Activated T-cell treated with anti-CD3 and anti-CD28 coated beads, Interleukin-2, amount 50 U/mL, for 1 hour (primary cell): ENCODE data around the gene CC2D1A.
A peak's percentile ranks its signal among the peaks of the same experiment; 100 is the strongest.

Experiments
- DNase-seq: peaks from one replicate; pipeline ENCODE4 v3.0.0-alpha.2; 2020

The CC2D1A gene

DNA sequence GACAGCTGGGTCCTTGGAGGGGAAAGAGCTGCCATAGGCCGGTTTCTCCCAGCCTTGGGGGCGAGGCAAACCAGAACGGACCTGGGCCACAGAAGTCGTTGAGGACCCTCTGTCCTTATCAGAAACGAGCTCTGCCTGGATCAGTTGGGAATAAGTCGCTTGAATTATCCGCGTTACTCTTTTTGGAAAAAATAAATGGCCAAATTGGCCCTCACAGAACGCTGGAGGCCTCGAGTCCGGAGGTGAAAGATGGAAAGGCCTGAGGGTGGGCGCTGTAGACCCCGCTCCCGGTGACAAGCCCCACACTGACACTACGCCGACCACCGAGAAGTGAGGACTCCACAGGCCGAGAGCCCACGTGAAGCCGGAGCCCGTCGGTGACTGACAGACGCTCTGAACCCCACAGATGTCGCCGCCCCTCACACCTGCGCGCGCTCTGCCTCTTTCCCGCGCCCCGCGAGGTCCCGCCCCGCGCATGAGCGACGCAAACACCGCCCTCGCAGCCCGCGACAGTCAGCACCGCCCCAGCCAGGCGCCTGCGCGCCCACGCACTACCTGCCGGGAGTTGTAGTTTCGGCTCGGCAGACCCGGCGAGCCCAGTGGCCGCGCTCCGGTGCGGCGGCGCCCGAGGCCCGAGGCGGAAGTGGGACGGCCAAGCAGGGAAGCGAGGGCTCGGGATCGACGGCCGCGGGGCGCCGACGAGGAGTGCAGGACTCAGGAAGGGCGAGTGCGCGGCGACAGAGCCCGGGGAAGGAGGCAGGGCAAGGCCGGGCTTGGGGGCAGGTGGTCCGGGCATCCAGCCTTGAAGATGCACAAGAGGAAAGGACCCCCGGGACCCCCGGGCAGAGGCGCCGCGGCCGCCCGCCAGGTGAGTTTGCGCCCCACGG is at the start of gene CC2D1A, which contains the start of gene BRME1:
Gene CC2D1A, plus strand, starts transcription at position 568 of the 887 bp plus-strand sequence. Its CDS starts 241 bp downstream, at position 809.
Gene BRME1, minus strand, starts transcription at position 484 of the 887 bp plus-strand sequence. CDS start 1,225 bp downstream, outside the sequence.
- DNase-seq: peak; percentile 96

DNA sequence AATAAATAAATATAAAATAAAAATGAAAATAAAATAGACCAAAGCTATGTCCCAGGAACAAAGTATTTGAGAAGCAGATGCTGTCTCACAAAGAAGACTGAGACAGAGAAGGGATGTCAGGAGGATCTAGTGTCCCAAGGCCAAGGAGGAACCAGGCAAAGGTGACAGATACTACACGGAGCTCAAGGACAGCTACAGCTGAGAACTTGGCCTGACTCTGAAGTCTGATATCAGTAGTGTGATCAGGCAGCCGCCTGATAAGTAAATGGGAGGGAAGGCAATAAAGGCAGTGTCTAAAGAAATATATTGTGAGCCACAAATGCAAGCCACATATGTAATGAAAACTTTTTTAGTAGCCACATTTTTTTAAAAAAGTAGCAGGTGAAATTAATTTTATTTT is 49.5 kb upstream of the CC2D1A start:
- DNase-seq: no peak

DNA sequence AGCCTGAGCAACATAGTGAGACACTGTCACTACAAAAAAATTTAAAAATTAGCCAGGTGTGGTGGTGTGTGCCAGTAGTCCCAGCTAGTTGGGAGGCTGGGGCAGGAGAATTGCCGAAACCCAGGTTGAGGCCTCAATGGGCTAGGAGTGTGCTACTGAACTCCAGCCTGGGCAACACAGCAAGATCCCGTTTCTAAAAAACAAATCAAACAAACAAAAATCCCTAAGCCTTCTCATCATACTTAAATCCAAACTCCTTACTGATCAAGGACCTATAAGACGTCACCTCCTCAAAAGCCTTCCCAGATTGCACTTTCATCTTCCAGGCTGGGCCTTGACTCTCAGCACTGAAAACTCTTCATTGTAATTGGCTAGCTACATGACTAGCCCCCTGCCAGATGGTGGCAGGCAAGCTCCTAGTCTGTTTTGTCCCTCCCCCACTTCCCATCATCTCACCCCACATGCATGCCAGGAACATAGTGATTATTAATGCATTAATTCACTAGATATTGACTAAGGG is 46.6 kb upstream of the CC2D1A start:
- no peak for DNase-seq

DNA sequence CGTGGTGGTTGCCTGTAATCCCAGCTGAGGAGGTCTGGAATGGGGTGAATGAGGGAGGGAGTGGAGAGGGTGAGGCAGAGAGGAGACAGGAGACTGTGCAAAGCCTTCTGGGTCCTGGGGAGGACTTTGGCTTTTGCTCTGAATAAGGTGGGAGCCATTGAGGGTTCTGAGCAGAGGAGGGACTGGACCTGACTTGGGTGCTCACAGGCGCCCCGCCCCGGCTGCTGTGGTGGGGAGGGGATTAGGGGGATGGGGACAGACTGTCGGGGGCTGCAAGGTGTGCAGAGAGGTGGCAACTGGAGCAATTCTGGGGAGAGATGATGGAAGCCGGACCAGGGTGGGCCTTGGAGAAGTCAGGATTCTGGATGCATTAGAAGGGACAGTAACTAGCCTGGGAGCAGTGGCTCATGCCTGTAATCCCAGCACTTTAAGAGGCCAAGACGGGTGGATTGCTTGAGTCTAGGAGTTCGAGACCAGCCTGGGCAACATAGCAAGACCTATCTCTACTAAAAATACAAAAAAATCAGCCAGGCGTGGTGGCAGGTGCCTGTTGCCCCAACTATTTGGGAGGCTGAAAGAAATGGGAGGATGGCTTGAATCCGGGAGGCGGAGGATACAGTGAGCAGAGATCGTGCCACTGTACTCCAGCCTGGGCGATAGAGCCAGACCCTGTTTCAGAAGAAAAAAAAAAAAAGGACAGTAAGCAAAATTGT is 45.2 kb upstream of the CC2D1A start:
- no peak for DNase-seq

GRCh38 chr19:13861392-13861713 is 44.6 kb upstream of the CC2D1A start:
- no peak for DNase-seq

DNA sequence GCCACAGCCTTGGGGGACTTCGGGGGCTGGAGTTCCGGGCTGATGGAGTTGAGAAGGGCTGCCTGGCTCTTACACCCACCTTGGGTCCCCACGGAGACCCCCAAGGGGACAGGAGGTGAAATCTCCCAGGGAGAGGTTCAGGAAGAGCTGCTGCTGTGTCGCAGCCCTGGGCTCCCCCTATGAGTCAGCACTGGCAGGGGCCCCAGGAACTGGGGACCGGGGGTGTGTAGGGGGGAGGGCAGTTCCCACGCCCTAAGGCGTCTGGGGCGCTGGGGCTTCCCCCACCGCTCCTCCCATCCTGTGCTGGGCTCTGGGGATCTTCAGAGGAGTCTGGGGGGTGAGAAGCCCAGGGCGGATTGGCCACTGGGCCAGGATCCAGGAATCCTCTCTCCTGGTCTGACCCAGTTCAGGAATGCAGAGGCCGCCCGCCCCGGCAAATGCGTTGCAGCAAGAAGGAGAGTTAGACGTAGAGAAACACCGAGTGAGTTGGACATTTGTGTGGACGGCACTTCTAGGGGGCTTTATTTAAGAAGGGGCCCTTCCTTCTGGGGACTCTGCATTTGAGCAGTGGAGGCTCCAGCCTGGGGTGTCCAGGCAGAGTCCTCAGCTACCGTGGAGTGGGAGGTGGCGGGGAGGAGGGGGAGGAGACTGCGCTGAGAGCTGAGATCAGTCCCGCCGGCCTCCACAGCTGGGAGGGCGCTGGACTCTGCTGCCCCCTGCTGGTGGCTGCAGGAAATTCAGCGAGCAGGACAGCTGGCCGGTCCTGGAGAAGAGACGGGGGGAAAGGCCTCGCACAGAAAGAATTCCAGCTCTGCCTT is 44.1 kb upstream of the CC2D1A start:
- peak; percentile 91 for DNase-seq

DNA sequence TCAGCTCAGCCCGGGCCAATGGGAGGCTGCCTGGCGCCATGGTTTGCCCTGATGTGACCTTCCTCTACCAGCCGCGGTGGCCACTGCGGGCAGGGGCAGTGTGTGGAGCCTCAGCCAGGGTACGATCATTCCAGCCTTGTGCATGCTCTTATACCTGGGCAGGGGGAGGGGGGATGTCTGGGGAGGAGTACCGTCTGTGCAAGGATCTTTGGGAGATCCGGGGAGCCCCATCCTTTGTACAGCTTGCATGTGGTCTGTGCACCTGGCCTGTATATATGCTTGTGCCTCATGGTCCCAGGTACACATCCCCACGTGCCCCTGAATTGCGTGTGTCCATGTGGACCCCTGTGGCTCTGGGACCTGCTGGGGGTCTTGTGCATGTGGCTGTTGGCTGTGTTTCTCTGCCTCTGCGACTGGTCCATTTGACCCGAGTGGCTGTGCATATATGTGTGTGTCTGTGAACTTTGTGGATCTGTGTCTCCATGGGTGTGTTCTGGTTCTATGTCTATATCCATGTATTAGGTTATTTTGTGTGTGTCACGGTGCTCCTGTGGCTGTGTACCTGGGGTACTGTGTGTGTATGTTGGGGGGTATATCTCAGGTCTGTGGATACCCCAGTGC is 41.8 kb upstream of the CC2D1A start:
- no peak for DNase-seq

GRCh38 chr19:13864667-13865570 is 41.1 kb upstream of the CC2D1A start:
- no peak for DNase-seq

GRCh38 chr19:13865571-13866462 is 40.2 kb upstream of the CC2D1A start:
- DNase-seq: peak; percentile 49

- no peak for DNase-seq
Observed at GRCh38 chr19:13866463-13867046, 39.4 kb upstream of the CC2D1A start.

DNA sequence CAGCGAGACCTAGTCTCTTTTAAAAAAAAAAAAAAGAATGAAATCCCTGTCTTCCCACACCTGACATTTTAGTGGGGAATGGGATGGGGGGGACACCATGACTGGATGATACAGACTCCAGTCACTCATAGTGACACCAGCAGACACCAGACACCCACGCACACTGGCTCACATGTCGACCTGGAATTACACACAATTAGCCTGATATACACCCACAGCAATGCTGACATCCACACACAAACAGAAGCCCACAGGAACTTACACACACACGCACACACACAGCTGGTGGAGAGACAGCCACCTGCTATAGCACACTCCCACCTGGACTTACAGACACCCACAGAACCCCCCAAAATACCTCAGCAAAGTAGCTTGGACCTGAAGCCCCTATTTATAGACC is 37.3 kb upstream of the CC2D1A start:
- DNase-seq: no peak

DNA sequence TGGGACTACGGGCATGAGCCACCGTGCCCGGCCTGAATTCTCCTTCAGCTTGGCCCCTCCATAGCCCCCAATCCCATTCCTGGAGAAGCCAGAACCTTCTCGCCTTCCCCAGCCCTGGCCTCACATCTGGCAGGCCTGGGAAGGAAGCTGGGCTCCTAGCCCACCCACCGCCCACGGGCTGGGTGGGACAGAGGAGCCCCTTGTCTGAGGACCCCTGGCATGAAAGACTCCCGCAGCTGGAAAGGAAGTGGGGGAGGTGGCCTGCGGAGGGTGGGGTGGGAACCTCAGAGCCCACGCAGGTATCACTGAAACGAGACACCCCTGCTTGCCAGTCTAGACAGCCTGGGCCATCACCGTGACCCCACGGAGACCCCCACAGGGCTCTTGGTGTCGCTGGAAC is 36.7 kb upstream of the CC2D1A start:
- DNase-seq: no peak

DNA sequence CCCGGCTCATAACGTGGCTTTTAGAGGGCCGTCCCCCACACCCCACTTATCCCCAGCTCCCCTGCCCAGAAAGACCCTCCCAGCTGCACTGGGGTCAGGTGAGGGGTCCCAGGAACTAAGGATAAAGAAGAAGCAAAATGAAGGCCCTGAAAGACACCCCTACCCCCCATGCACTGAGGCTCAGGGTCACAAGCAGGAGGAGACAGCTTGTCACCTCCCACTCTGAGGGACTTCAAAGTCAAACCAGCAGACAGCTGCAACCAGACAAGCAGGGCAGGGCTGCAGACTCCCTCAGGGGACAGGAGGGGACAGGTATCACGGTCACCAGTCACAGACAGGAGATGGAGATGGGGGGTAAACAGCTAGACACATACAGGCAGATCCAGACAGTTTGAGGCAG is 35.1 kb upstream of the CC2D1A start:
- no peak for DNase-seq

GRCh38 chr19:13872339-13872694 is 33.7 kb upstream of the CC2D1A start:
- no peak for DNase-seq

GRCh38 chr19:13872695-13873389 is 33.2 kb upstream of the CC2D1A start:
- DNase-seq: peak; percentile 57

DNA sequence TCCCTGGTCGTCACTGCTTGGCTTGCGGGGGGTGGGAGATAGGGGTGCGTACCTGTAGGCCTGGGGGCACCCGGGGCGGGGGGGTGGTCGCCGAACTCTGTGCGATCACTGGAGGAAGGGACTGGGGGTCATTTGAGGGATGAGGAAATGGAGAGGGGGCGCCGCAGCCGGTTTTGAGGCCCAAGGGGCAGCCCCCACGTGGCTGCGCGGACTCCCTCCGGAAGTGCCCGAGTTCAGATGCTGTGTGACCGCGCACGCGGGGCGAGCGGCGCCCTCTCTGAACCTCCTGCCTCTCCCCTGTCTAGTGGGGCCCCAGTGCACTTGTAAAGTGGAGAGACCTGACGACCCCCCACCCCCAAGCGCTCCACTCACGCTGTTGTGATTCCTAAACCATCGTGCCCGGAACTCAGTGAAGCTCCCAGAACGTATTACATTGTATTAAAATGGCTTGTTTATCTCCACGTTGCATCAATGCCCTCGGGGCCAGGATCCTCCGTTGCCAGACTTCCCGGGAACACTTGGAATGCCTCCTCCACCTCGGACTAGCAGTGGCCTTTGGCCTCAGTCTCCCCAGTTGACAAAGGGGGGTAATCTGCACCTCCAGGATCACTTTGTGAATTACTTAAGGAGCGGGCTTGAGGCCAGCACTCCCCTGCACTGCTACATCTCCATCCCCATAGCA is 32.0 kb upstream of the CC2D1A start:
- DNase-seq: no peak

DNA sequence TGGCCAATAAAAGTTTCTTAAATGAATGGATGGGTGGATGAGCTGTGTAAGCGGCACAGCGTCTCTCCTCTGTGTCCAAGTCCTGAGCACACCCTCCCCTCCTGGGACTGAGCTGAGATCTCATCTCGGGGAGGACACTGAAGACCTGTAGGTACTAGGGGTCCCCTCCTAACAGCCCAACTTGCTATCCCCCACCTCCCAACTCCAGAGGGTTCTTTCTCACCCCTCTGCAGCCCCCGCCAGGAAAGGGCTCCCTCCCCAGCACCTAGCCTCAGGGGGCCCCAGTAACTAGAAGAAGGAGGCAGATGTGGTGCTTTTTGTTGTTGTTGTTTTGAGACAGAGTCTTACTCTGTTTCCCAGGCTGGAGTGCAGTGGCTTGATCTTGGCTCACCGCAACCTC is 30.2 kb upstream of the CC2D1A start:
- DNase-seq: no peak

DNA sequence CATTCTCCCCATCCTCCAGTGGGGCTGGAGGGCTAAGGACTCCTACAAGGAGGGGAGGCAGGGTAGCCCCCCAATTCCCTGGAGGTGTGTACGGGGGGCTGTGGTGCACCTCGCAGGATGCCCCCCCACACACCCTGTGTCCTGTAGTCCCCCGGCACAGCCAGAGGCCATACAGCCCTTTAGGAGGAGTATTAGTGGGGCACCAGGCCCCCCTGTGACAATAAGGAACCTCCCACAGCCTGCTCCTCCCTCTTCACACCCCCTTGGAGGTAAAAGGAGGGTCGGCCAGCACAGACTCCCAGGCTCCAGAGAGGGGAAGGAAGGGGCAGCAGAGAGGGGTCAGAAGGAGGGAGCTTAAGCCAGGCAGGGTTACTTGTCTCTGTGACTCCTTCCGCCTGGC is 29.2 kb upstream of the CC2D1A start, which contains the start of gene NANOS3:
Gene NANOS3, plus strand, starts transcription at position 301 of the 400 bp plus-strand sequence. CDS start 115 bp downstream, outside the sequence.
- no peak for DNase-seq

GRCh38 chr19:13877303-13877702 is 28.7 kb upstream of the CC2D1A start:
- DNase-seq: no peak
